HepG2 (cell line): ENCODE data around the gene FKBP9.

ENCODE experiments used
- EZH2 ChIP-seq: conservative IDR thresholded peaks from 2 replicates; pipeline ENCODE4 v1.6.1; 2012; ENCODE audit warnings: mild to moderate bottlenecking, low read depth, low read length, moderate library complexity
- FOXK2 ChIP-seq: fragments of 450-650 bp; IDR thresholded peaks from 2 replicates; pipeline ENCODE4 v1.6.1; 2016
- KLF15 ChIP-seq: sonication (generic); formaldehyde crosslinking; IDR thresholded peaks from 2 replicates; pipeline ENCODE4 v1.8.1; 2023; ENCODE audit warnings: borderline replicate concordance, mild to moderate bottlenecking, inconsistent platforms, missing genetic modification reagents, mixed read lengths
- MAX ChIP-seq: IDR thresholded peaks from 2 replicates; pipeline ENCODE4 v1.6.1; 2012; ENCODE audit warnings: inconsistent platforms
- POLR2A ChIP-seq, 2 experiments: IDR thresholded peaks; 2 replicates each; pipeline ENCODE4 v1.6.1; 2011; ENCODE audit warnings: low read depth in 2 of 2, low read length in 2 of 2, mild to moderate bottlenecking in 1 of 2, moderate library complexity in 1 of 2; ENCODE audit not compliant: insufficient read depth in 1 of 2
- SRF ChIP-seq: IDR thresholded peaks from 2 replicates; pipeline ENCODE4 v1.6.1; 2011; ENCODE audit warnings: mild to moderate bottlenecking, low read depth, low read length, moderate library complexity
- YY1 ChIP-seq: IDR thresholded peaks from 2 replicates; pipeline ENCODE4 v1.6.1; 2011; ENCODE audit warnings: low read length, low read depth, moderate library complexity, mild to moderate bottlenecking; ENCODE audit not compliant: insufficient read depth, insufficient replicate concordance
- ZBTB26 ChIP-seq: IDR thresholded peaks from 2 replicates; pipeline ENCODE4 v1.6.1; 2016; ENCODE audit warnings: missing compliant biosample characterization, missing genetic modification reagents, borderline replicate concordance
- ZHX2 ChIP-seq, 2 experiments: sonication (generic) in 1 of 2; formaldehyde crosslinking in 1 of 2; IDR thresholded peaks; 2 replicates each; pipeline versions ENCODE4 v1.6.1 to v1.9.0; 2014 to 2022; ENCODE audit warnings: antibody characterized with exemption in 1 of 2, borderline replicate concordance in 1 of 2, inconsistent platforms in 1 of 2, low read depth in 1 of 2, missing genetic modification reagents in 1 of 2
- ZNF558 ChIP-seq: sonication (generic); formaldehyde crosslinking; IDR thresholded peaks from 2 replicates; pipeline ENCODE4 v1.9.0; 2022; ENCODE audit warnings: mild to moderate bottlenecking, missing genetic modification reagents, borderline replicate concordance
- ZNF720 ChIP-seq: sonication (generic); formaldehyde crosslinking; IDR thresholded peaks from 2 replicates; pipeline ENCODE4 v1.4.0; 2020; ENCODE audit warnings: missing genetic modification reagents
- TF ChIP-seq, protein P1 (sequence below): fragments of 450-650 bp; IDR thresholded peaks from 2 replicates; pipeline ENCODE4 v1.6.1; 2017; ENCODE audit warnings: mild to moderate bottlenecking
- TF ChIP-seq, protein P2 (sequence below): sonication (generic); formaldehyde crosslinking; IDR thresholded peaks from 2 replicates; pipeline ENCODE4 v1.4.0; 2020; ENCODE audit warnings: missing genetic modification reagents

GRCh38 chr7:32952876-32953275 lies 4.4 kb upstream of the FKBP9 start:
- TF ChIP-seq ZNF558 (CRISPR knock-in tag) = no peak
- no peak for TF ChIP-seq ZBTB26 (CRISPR knock-in tag)
- TF ChIP-seq SRF = no peak
- no peak for TF ChIP-seq KLF15 (CRISPR knock-in tag)
- TF ChIP-seq, protein P1, sequence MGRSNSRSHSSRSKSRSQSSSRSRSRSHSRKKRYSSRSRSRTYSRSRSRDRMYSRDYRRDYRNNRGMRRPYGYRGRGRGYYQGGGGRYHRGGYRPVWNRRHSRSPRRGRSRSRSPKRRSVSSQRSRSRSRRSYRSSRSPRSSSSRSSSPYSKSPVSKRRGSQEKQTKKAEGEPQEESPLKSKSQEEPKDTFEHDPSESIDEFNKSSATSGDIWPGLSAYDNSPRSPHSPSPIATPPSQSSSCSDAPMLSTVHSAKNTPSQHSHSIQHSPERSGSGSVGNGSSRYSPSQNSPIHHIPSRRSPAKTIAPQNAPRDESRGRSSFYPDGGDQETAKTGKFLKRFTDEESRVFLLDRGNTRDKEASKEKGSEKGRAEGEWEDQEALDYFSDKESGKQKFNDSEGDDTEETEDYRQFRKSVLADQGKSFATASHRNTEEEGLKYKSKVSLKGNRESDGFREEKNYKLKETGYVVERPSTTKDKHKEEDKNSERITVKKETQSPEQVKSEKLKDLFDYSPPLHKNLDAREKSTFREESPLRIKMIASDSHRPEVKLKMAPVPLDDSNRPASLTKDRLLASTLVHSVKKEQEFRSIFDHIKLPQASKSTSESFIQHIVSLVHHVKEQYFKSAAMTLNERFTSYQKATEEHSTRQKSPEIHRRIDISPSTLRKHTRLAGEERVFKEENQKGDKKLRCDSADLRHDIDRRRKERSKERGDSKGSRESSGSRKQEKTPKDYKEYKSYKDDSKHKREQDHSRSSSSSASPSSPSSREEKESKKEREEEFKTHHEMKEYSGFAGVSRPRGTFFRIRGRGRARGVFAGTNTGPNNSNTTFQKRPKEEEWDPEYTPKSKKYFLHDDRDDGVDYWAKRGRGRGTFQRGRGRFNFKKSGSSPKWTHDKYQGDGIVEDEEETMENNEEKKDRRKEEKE = no peak
- TF ChIP-seq EZH2 = no peak
- no peak for TF ChIP-seq YY1
- TF ChIP-seq, protein P2, sequence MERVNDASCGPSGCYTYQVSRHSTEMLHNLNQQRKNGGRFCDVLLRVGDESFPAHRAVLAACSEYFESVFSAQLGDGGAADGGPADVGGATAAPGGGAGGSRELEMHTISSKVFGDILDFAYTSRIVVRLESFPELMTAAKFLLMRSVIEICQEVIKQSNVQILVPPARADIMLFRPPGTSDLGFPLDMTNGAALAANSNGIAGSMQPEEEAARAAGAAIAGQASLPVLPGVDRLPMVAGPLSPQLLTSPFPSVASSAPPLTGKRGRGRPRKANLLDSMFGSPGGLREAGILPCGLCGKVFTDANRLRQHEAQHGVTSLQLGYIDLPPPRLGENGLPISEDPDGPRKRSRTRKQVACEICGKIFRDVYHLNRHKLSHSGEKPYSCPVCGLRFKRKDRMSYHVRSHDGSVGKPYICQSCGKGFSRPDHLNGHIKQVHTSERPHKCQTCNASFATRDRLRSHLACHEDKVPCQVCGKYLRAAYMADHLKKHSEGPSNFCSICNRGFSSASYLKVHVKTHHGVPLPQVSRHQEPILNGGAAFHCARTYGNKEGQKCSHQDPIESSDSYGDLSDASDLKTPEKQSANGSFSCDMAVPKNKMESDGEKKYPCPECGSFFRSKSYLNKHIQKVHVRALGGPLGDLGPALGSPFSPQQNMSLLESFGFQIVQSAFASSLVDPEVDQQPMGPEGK (CRISPR knock-in tag) = no peak
- no peak for TF ChIP-seq POLR2A (IDR thresholded peaks at IDR 0.05; ENCODE audit: insufficient read depth in 1 of 2, low read depth in 2 of 2, low read length in 2 of 2)
- no peak for TF ChIP-seq FOXK2
- no peak for TF ChIP-seq MAX
- no peak for TF ChIP-seq ZHX2 (IDR thresholded peaks at IDR 0.05; ENCODE audit: low read depth)
- TF ChIP-seq ZHX2 (CRISPR knock-in tag; IDR thresholded peaks at IDR 0.05; ENCODE audit: borderline replicate concordance) = no peak
- no peak for TF ChIP-seq ZNF720 (CRISPR knock-in tag)
